ENCODE results near the gene RNF208. TPM values are rescaled to one million over a fixed set of nuclear protein-coding genes. Genes with fewer than 3 reads are reported as not detected.

Gene RNF208
- total RNA-seq, 1 donor, result 0.45 TPM

DNA sequence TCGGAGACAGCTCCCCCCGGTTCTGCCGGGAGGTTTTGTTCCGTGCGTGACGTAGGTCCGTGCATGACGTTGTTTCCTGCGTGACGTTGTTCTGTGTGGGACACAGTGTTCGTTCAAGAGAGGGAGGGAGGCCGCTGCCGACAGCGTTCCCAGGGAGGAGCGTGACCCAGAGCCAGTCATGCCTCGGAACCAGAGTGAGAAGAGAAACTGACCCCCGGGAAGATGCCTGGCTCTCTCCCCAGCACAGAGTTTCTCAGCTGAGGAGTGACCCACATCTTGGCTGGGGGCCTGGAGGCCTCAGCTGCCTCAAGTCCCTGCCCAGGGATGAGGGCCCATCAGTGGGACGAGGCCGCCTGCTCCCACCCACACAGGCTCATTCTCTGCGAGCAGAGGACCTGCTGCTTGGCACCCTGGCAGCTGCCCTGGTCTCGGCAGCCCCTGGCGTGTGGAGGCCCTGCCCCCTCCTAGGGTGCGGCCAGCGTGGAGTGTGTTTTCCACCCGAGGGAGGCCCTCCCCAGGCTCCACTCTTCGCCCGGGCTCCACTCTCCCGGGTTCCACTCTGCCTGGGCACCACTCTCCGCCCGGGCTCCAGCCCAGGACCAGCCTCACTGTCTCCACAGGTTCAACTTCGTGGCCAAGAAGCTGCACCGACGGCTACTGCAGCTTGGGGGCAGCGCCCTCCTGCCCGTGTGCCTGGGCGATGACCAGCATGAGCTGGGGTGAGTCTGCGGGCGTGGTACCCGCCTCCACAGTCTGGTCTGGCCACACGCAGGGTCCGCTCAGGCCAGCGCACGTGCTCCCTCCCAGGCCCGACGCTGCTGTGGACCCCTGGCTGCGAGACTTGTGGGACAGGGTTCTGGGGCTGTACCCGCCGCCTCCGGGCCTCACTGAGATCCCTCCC, 8.6 kb downstream of the RNF208 start:
- DNase-seq (ENCODE audit: low read depth), result no peak
- TF ChIP-seq, protein P1, sequence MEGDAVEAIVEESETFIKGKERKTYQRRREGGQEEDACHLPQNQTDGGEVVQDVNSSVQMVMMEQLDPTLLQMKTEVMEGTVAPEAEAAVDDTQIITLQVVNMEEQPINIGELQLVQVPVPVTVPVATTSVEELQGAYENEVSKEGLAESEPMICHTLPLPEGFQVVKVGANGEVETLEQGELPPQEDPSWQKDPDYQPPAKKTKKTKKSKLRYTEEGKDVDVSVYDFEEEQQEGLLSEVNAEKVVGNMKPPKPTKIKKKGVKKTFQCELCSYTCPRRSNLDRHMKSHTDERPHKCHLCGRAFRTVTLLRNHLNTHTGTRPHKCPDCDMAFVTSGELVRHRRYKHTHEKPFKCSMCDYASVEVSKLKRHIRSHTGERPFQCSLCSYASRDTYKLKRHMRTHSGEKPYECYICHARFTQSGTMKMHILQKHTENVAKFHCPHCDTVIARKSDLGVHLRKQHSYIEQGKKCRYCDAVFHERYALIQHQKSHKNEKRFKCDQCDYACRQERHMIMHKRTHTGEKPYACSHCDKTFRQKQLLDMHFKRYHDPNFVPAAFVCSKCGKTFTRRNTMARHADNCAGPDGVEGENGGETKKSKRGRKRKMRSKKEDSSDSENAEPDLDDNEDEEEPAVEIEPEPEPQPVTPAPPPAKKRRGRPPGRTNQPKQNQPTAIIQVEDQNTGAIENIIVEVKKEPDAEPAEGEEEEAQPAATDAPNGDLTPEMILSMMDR (IDR thresholded peaks at IDR 0.05; ENCODE audit: insufficient read depth, low read length), result no peak
- no peak overlapping the region for H3K4me3 ChIP-seq (ENCODE audit: low read depth, low read length)

DNA sequence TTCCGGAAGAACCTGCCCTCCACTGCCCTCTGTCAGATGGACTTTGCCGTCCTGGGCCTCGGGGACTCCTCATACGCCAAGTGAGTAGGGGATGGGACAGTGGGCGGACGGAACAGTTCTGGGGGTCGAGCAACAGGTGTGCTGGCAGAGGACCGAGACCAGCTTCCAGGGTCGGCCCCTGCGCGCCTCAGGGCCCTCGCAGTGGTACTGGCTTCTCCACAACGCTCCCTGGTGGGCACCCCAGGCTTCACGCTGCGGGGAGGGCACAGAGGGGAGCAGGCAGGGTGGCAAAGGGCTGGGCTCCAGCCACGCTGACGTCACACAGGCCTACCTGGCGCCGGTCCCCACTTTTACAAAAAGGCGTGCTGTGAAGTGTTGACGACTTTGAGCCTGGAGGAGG, 9.5 kb downstream of the RNF208 start:
- DNase-seq (ENCODE audit: low read depth), result no peak
- TF ChIP-seq, protein P1 (IDR thresholded peaks at IDR 0.05; ENCODE audit: insufficient read depth, low read length), result no peak
- H3K4me3 ChIP-seq (ENCODE audit: low read depth, low read length), result no peak overlapping the region

DNA sequence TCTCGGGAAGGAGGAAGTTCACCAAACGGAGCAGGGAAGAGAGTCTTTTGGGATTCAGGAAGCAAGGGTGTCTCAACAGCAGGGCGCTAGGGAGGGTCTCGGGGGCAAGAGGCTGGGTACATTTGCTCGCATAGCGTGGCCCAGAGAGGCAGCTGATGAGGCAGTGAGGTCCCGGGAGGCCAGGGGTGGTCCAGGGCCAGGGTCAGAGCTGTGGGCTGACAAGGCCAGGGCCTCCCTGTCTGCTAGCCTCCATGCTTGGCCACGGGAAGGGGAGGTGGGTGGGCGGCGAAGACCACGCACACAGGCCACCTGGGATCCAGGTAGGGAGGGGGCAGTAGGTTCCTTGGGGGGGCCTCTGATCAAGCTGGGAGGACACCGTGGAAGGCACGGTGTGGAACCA, 10.5 kb downstream of the RNF208 start:
- TF ChIP-seq, protein P1 (IDR thresholded peaks at IDR 0.05; ENCODE audit: insufficient read depth, low read length), result no peak
- DNase-seq (ENCODE audit: low read depth), result no peak
- H3K4me3 ChIP-seq (ENCODE audit: low read depth, low read length), result no peak overlapping the region

DNA sequence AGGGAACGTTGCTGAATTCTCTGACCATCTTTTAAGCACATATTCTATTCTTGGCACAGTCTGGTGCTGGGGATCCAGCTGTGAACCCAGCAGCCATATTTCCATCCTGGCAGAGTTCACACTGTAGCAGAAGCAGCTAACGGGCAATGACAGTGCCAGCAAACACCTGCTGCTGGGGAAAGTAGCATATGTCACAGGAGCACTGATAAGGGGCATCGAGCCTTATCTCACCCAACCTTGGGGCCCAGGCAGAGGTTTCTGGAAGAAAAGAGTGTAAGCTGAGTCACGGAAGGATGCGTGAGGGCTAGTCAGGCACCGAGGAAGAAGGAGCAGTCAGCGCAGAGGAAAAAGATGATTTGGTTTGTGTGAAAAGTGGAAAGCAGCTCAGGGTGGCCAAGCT, 15.4 kb downstream of the RNF208 start:
- TF ChIP-seq, protein P1 (IDR thresholded peaks at IDR 0.05; ENCODE audit: insufficient read depth, low read length), result no peak
- H3K4me3 ChIP-seq (ENCODE audit: low read depth, low read length), result peak overlapping the region; percentile 94

DNA sequence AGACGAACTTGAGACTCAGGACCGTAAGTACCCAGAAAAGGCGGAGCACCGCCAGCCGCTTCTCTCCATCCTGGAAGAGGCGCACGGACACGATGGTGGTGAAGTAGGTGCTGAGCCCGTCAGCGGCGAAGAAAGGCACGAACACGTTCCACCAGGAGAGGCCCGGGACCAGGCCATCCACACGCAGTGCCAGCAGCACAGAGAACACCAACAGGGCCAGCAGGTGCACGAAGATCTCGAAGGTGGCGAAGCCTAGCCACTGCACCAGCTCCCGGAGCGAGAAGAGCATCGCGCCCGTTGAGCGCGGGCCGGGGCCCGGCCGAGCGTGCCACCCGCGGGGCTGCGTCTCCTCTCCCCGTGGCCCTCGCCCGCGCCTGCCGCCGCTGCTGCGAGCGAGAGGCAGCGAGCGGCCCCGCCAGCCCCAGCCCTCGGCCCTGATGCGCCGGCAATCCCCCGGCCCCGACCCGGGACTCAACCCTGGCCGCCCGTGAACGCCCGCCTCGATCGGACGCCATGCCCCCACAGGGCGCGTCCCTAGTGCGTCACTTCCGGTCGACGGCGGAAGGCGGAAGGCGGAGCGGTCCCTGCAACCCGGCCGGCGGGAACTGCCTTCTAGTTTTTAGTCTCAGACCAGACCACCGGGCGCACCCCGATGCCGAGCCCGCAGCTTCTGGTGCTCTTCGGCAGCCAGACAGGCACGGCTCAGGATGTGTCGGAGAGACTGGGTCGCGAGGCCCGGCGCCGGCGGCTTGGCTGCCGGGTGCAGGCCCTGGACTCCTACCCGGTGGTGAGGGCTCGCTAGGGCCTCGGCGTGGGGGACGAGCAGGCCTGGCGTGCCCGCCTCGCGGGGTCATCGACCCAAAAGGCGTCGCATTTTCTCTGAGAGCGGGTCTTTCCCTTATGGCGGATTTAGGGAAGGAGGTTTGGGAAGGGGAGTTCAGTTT, 16.6 kb downstream of the RNF208 start, which contains the start of the genes NDOR1 and TMEM203:
Gene NDOR1, plus strand, starts transcription at position 575 of the 944 bp plus-strand sequence. Its CDS starts 78 bp downstream, at position 653.
Gene TMEM203, minus strand, starts transcription at position 523 of the 944 bp plus-strand sequence. Its CDS starts 234 bp downstream, at position 289.
- peak within 1 kb of the TSS; percentile 94 for H3K4me3 ChIP-seq (ENCODE audit: low read depth, low read length)
- DNase-seq (ENCODE audit: low read depth), result peak; percentile 71
- TF ChIP-seq, protein P1 (IDR thresholded peaks at IDR 0.05; ENCODE audit: insufficient read depth, low read length), result no peak

More for the DNA sequence above, 15.4 kb downstream of the RNF208 start:
- DNase-seq (ENCODE audit: low read depth), result no peak

DNA sequence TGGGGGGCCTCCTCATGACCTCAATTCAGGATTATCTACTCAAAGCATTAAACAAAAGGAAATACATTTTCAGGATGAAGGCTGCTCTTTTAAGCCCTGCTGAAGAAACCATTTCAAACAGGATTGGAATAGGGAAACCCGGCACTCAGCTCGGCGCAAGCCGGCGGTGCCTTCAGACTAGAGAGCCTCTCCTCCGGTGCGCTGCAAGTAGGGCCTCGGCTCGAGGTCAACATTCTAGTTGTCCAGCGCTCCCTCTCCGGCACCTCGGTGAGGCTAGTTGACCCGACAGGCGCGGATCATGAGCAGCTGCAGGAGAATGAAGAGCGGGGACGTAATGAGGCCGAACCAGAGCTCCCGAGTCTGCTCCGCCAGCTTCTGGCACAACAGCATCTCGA, 17.3 kb downstream of the RNF208 start:
- TF ChIP-seq, protein P1 (IDR thresholded peaks at IDR 0.05; ENCODE audit: insufficient read depth, low read length), result no peak
- no peak for DNase-seq (ENCODE audit: low read depth)
- peak overlapping the region; percentile 94 for H3K4me3 ChIP-seq (ENCODE audit: low read depth, low read length)
